Measurements from ENCODE around the gene KIF6. TPM values are rescaled to one million over a fixed set of nuclear protein-coding genes. Genes with fewer than 3 reads are reported as not detected.

KIF6 gene
- total and polyA plus RNA-seq, 2 of the 8 experiments (the other 6 are each of a cell fraction or from before 2014, with no cell fraction given), result 0.53 to 0.65 TPM

DNA sequence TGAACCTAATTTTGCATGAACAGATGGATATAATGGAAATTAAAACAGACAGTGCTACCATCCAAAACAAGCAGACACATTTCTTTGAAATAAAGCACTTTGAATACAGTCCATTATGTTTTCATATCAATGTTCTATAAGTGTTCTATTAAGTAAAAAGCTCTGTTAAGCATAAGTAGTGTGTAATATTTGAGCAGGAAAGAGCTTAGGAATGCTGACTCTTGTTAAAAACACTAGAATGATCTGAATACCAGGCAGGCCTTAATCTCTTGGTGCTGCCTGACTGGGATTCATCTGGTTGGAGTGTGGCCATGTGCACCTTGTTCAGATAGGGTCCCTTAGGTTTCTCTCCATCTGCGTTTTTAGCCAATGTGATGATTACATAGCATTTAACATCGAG is 130.9 kb downstream of the KIF6 start (continued):
- TF ChIP-seq, protein P1, sequence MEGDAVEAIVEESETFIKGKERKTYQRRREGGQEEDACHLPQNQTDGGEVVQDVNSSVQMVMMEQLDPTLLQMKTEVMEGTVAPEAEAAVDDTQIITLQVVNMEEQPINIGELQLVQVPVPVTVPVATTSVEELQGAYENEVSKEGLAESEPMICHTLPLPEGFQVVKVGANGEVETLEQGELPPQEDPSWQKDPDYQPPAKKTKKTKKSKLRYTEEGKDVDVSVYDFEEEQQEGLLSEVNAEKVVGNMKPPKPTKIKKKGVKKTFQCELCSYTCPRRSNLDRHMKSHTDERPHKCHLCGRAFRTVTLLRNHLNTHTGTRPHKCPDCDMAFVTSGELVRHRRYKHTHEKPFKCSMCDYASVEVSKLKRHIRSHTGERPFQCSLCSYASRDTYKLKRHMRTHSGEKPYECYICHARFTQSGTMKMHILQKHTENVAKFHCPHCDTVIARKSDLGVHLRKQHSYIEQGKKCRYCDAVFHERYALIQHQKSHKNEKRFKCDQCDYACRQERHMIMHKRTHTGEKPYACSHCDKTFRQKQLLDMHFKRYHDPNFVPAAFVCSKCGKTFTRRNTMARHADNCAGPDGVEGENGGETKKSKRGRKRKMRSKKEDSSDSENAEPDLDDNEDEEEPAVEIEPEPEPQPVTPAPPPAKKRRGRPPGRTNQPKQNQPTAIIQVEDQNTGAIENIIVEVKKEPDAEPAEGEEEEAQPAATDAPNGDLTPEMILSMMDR (IDR thresholded peaks at IDR 0.05; ENCODE audit: control extremely low read depth in 1 of 3, insufficient read depth in 1 of 3, low read depth in 1 of 3, low read length in 3 of 3), result no peak
- TF ChIP-seq TEAD4 (IDR thresholded peaks at IDR 0.05; ENCODE audit: low read depth, low read length) (no peak), JUN (IDR thresholded peaks at IDR 0.05; ENCODE audit: low read depth, low read length) (no peak), EP300 (IDR thresholded peaks at IDR 0.05; ENCODE audit: borderline replicate concordance in 1 of 2, low read depth in 2 of 2, low read length in 2 of 2) (no peak), CREB1 (IDR thresholded peaks at IDR 0.05) (no peak)

Data from H1 (cell line).